ENCODE results near the gene AGK.

Gene AGK

GRCh38 chr7:141668853-141669252 lies 117.6 kb downstream of the AGK start:
- no peak overlapping the region for H2BK12ac ChIP-seq (ENCODE audit: low read length)
- no peak overlapping the region for H3K9ac ChIP-seq (ENCODE audit: low read length)
- no peak overlapping the region for H2AK5ac ChIP-seq (ENCODE audit: low read length)
- H3K14ac ChIP-seq (ENCODE audit: low read length), result no peak overlapping the region
- H4K8ac ChIP-seq (ENCODE audit: low read depth, low read length), result no peak overlapping the region
- no peak overlapping the region for H2AFZ ChIP-seq (ENCODE audit: insufficient read depth, low read length, poor library complexity)
- no peak overlapping the region for H3K27ac ChIP-seq (ENCODE audit: low read depth, low read length)
- H2BK120ac ChIP-seq (ENCODE audit: insufficient read depth, low read length, poor library complexity), result no peak overlapping the region
- DNase-seq, result no peak
- no peak overlapping the region for H4K12ac ChIP-seq (ENCODE audit: low read depth, low read length)
- H3K23ac ChIP-seq (ENCODE audit: low read length), result no peak overlapping the region
- H3K4me2 ChIP-seq (ENCODE audit: low read length), result no peak overlapping the region
- H3K79me2 ChIP-seq (ENCODE audit: control insufficient read depth, insufficient read depth, low read length, poor library complexity), result no peaks in the 10 kb centered on the region
- H4K91ac ChIP-seq (ENCODE audit: low read depth, low read length), result no peak overlapping the region
- no peak overlapping the region for H3K4ac ChIP-seq (ENCODE audit: low read depth, low read length)
- H2BK5ac ChIP-seq (ENCODE audit: low read depth, low read length, poor library complexity), result no peak overlapping the region
- peaks cover 2% of the 10 kb centered on the region for H3K79me1 ChIP-seq (ENCODE audit: low read length)
- peaks cover 2% of the 10 kb centered on the region for H3K9me3 ChIP-seq (ENCODE audit: insufficient read depth, low read depth, low read length)
- no peak overlapping the region for H3K18ac ChIP-seq (ENCODE audit: low read length)
- H3K27me3 ChIP-seq (ENCODE audit: insufficient read depth, low read length), result no peaks in the 10 kb centered on the region
- peaks cover 0 to 5% of the 10 kb centered on the region in 2 experiments for H3K4me1 ChIP-seq (ENCODE audit: control insufficient read depth in 1 of 2, insufficient read depth in 2 of 2, low read length in 2 of 2)
- no CpG with 5 or more reads among the region's 2 CpGs for WGBS (ENCODE audit: extremely low coverage, insufficient coverage, insufficient read length)
- H3K4me3 ChIP-seq (ENCODE audit: low read depth, low read length), result no peak overlapping the region
- H3K36me3 ChIP-seq (ENCODE audit: control insufficient read depth in 1 of 2, insufficient read depth in 2 of 2, low read length in 2 of 2), result peaks cover 23 to 31% of the 10 kb centered on the region in 2 experiments

GRCh38 chr7:141671705-141672496 lies 120.7 kb downstream of the AGK start:
- no peak overlapping the region for H3K4me2 ChIP-seq (ENCODE audit: low read length)
- no CpG with 5 or more reads among the region's 7 CpGs for WGBS (ENCODE audit: extremely low coverage, insufficient coverage, insufficient read length)
- H2BK120ac ChIP-seq (ENCODE audit: insufficient read depth, low read length, poor library complexity), result no peak overlapping the region
- H3K14ac ChIP-seq (ENCODE audit: low read length), result no peak overlapping the region
- no peak overlapping the region for H4K12ac ChIP-seq (ENCODE audit: low read depth, low read length)
- H3K4me1 ChIP-seq (ENCODE audit: control insufficient read depth in 1 of 2, insufficient read depth in 2 of 2, low read length in 2 of 2), result peaks cover 6 to 10% of the 10 kb centered on the region in 2 experiments
- H3K36me3 ChIP-seq (ENCODE audit: control insufficient read depth in 1 of 2, insufficient read depth in 2 of 2, low read length in 2 of 2), result peaks cover 4 to 10% of the 10 kb centered on the region in 2 experiments
- peaks cover 2% of the 10 kb centered on the region for H3K79me2 ChIP-seq (ENCODE audit: control insufficient read depth, insufficient read depth, low read length, poor library complexity)
- no peak overlapping the region for H3K23ac ChIP-seq (ENCODE audit: low read length)
- H3K4ac ChIP-seq (ENCODE audit: low read depth, low read length), result no peak overlapping the region
- H3K9ac ChIP-seq (ENCODE audit: low read length), result peak overlapping the region; percentile 43
- H3K18ac ChIP-seq (ENCODE audit: low read length), result no peak overlapping the region
- H2BK5ac ChIP-seq (ENCODE audit: low read depth, low read length, poor library complexity), result no peak overlapping the region
- no peak overlapping the region for H2AK5ac ChIP-seq (ENCODE audit: low read length)
- no peak overlapping the region for H2BK12ac ChIP-seq (ENCODE audit: low read length)
- peaks cover 9% of the 10 kb centered on the region for H3K79me1 ChIP-seq (ENCODE audit: low read length)
- no peak overlapping the region for H3K27ac ChIP-seq (ENCODE audit: low read depth, low read length)
- no peak overlapping the region for H3K4me3 ChIP-seq (ENCODE audit: low read depth, low read length)
- no peak overlapping the region for H4K91ac ChIP-seq (ENCODE audit: low read depth, low read length)
- H4K8ac ChIP-seq (ENCODE audit: low read depth, low read length), result no peak overlapping the region
- H2AFZ ChIP-seq (ENCODE audit: insufficient read depth, low read length, poor library complexity), result no peak overlapping the region
- H3K9me3 ChIP-seq (ENCODE audit: insufficient read depth, low read depth, low read length), result peaks cover 2% of the 10 kb centered on the region
- peak in 1 of 2 donors; percentile 33 for DNase-seq
- no peaks in the 10 kb centered on the region for H3K27me3 ChIP-seq (ENCODE audit: insufficient read depth, low read length)

- Histone ChIP-seq H2BK120ac (ENCODE audit: insufficient read depth, low read length, poor library complexity) (peak overlapping the region; percentile 8), H4K8ac (ENCODE audit: low read depth, low read length) (no peak overlapping the region), H2AFZ (ENCODE audit: insufficient read depth, low read length, poor library complexity) (no peak overlapping the region), H3K4ac (ENCODE audit: low read depth, low read length) (no peak overlapping the region), H3K79me2 (ENCODE audit: control insufficient read depth, insufficient read depth, low read length, poor library complexity) (peaks cover 2% of the 10 kb centered on the region), H2BK5ac (ENCODE audit: low read depth, low read length, poor library complexity) (peak overlapping the region; percentile 8), H3K4me1 (ENCODE audit: control insufficient read depth in 1 of 2, insufficient read depth in 2 of 2, low read length in 2 of 2) (peaks cover 6 to 10% of the 10 kb centered on the region in 2 experiments), H2BK12ac (ENCODE audit: low read length) (no peak overlapping the region), H3K27ac (ENCODE audit: low read depth, low read length) (peak overlapping the region; percentile 42), H4K12ac (ENCODE audit: low read depth, low read length) (no peak overlapping the region), H4K91ac (ENCODE audit: low read depth, low read length) (peak overlapping the region; percentile 25), H3K9me3 (ENCODE audit: insufficient read depth, low read depth, low read length) (peaks cover 2% of the 10 kb centered on the region), H3K4me3 (ENCODE audit: low read depth, low read length) (no peak overlapping the region), H2AK5ac (ENCODE audit: low read length) (no peak overlapping the region), H3K14ac (ENCODE audit: low read length) (no peak overlapping the region), H3K36me3 (ENCODE audit: control insufficient read depth in 1 of 2, insufficient read depth in 2 of 2, low read length in 2 of 2) (peaks cover 4 to 10% of the 10 kb centered on the region in 2 experiments), H3K4me2 (ENCODE audit: low read length) (no peak overlapping the region), H3K9ac (ENCODE audit: low read length) (no peak overlapping the region), H3K27me3 (ENCODE audit: insufficient read depth, low read length) (no peaks in the 10 kb centered on the region), H3K23ac (ENCODE audit: low read length) (no peak overlapping the region), H3K79me1 (ENCODE audit: low read length) (peaks cover 9% of the 10 kb centered on the region), H3K18ac (ENCODE audit: low read length) (no peak overlapping the region)
- WGBS (ENCODE audit: extremely low coverage, insufficient coverage, insufficient read length), result no CpG with 5 or more reads among the region's 3 CpGs
- no peak for DNase-seq
Measured at GRCh38 chr7:141673346-141673745, 122.1 kb downstream of the AGK start.

- no CpG with 5 or more reads among the region's 5 CpGs for WGBS (ENCODE audit: extremely low coverage, insufficient coverage, insufficient read length)
- H3K18ac ChIP-seq (ENCODE audit: low read length), result no peak overlapping the region
- peaks cover 2% of the 10 kb centered on the region for H3K9me3 ChIP-seq (ENCODE audit: insufficient read depth, low read depth, low read length)
- H2BK5ac ChIP-seq (ENCODE audit: low read depth, low read length, poor library complexity), result peak overlapping the region; percentile 75
- peak in 1 of 2 donors; percentile 37 for DNase-seq
- peaks cover 9% of the 10 kb centered on the region for H3K79me1 ChIP-seq (ENCODE audit: low read length)
- no peak overlapping the region for H2BK12ac ChIP-seq (ENCODE audit: low read length)
- no peak overlapping the region for H3K9ac ChIP-seq (ENCODE audit: low read length)
- H3K36me3 ChIP-seq (ENCODE audit: control insufficient read depth in 1 of 2, insufficient read depth in 2 of 2, low read length in 2 of 2), result peaks cover 3 to 10% of the 10 kb centered on the region in 2 experiments
- no peak overlapping the region for H2AFZ ChIP-seq (ENCODE audit: insufficient read depth, low read length, poor library complexity)
- peak overlapping the region; percentile 94 for H3K27ac ChIP-seq (ENCODE audit: low read depth, low read length)
- peak overlapping the region; percentile 93 for H4K91ac ChIP-seq (ENCODE audit: low read depth, low read length)
- no peak overlapping the region for H3K14ac ChIP-seq (ENCODE audit: low read length)
- no peak overlapping the region for H4K12ac ChIP-seq (ENCODE audit: low read depth, low read length)
- H3K4ac ChIP-seq (ENCODE audit: low read depth, low read length), result no peak overlapping the region
- H3K4me1 ChIP-seq (ENCODE audit: control insufficient read depth in 1 of 2, insufficient read depth in 2 of 2, low read length in 2 of 2), result peaks cover 6 to 10% of the 10 kb centered on the region in 2 experiments
- H2BK120ac ChIP-seq (ENCODE audit: insufficient read depth, low read length, poor library complexity), result no peak overlapping the region
- peak overlapping the region; percentile 38 for H3K4me2 ChIP-seq (ENCODE audit: low read length)
- no peak overlapping the region for H4K8ac ChIP-seq (ENCODE audit: low read depth, low read length)
- H3K27me3 ChIP-seq (ENCODE audit: insufficient read depth, low read length), result no peaks in the 10 kb centered on the region
- peaks cover 2% of the 10 kb centered on the region for H3K79me2 ChIP-seq (ENCODE audit: control insufficient read depth, insufficient read depth, low read length, poor library complexity)
- H2AK5ac ChIP-seq (ENCODE audit: low read length), result no peak overlapping the region
- no peak overlapping the region for H3K4me3 ChIP-seq (ENCODE audit: low read depth, low read length)
- H3K23ac ChIP-seq (ENCODE audit: low read length), result no peak overlapping the region
Measured at GRCh38 chr7:141674171-141674671, 123.0 kb downstream of the AGK start.

All from trophoblast cell (in vitro differentiated cells and primary cell).